Spleen (tissue), 7 donors: Measurements from ENCODE around the gene ZNF462.

Source experiments
- POLR2A ChIP-seq, 3 donors: fragments of 450-650 bp; IDR thresholded peaks; one replicate each; pipeline ENCODE4 v1.5.1; 2017; ENCODE audit warnings: antibody characterized with exemption in 3 of 3, mild to moderate bottlenecking in 1 of 3
- POLR2AphosphoS5 ChIP-seq, 3 donors: sonication (generic); formaldehyde crosslinking; IDR thresholded peaks; one replicate each; pipeline ENCODE4 v1.5.1; 2017; ENCODE audit warnings: antibody characterized with exemption in 3 of 3
- TF ChIP-seq, protein P1 (sequence below), 11 experiments: fragments of 200-600 bp in 7 of 11; fragments of 450-650 bp in 4 of 11; sonication (generic) in 4 of 11; IDR thresholded peaks in 8 of 11; conservative IDR thresholded peaks in 3 of 11; 1 replicate in 7 of 11; 2 replicates in 4 of 11; pipeline versions ENCODE4 v1.4.0 to v1.8.0; 2016 to 2021; ENCODE audit warnings: antibody characterized with exemption in 11 of 11, inconsistent platforms in 4 of 11, mild to moderate bottlenecking in 1 of 11
- donor health status: DM: no; HTN: no; CAD: no; lungs with moderate emphysema.
- donor health status: DM: no; HTN: no; CAD: no.
- donor health status: DM: no; HTN: no; CAD: no.

DNA sequence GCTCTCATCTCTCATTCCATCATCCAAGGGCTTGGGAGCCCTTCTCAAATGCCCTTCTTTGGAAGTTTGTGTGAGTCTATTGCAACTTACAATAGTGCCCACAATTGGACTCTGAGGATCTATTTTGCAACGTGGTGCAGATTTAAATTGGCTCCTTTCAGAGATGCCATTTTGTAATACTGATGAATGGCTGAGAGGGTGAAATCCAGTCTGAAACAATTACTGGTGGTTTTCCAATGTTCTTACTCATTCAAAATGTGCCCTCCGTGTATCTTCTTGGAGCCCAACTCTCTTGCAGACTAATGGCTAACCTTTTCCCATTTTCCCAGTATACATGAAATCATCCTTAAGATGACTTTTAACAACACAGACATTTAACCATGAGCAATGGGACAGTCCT, 6.1 kb downstream of the ZNF462 start:
- TF ChIP-seq, protein P1, sequence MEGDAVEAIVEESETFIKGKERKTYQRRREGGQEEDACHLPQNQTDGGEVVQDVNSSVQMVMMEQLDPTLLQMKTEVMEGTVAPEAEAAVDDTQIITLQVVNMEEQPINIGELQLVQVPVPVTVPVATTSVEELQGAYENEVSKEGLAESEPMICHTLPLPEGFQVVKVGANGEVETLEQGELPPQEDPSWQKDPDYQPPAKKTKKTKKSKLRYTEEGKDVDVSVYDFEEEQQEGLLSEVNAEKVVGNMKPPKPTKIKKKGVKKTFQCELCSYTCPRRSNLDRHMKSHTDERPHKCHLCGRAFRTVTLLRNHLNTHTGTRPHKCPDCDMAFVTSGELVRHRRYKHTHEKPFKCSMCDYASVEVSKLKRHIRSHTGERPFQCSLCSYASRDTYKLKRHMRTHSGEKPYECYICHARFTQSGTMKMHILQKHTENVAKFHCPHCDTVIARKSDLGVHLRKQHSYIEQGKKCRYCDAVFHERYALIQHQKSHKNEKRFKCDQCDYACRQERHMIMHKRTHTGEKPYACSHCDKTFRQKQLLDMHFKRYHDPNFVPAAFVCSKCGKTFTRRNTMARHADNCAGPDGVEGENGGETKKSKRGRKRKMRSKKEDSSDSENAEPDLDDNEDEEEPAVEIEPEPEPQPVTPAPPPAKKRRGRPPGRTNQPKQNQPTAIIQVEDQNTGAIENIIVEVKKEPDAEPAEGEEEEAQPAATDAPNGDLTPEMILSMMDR (IDR thresholded peaks at IDR 0.05 in 8 of 11, conservative IDR thresholded peaks at IDR 0.05 in 3 of 11): no peak
- TF ChIP-seq POLR2A (IDR thresholded peaks at IDR 0.05) (peak in 1 of 3 donors; percentile 11), POLR2AphosphoS5 (IDR thresholded peaks at IDR 0.05) (no peak)
